ENCODE data around the gene DEPDC1B.
"Not testable (repeated sequence)": the region's sequence is repeated elsewhere in the genome, so short reads cannot be mapped to it uniquely, and the experiment has no call there.

The DEPDC1B gene

DNA sequence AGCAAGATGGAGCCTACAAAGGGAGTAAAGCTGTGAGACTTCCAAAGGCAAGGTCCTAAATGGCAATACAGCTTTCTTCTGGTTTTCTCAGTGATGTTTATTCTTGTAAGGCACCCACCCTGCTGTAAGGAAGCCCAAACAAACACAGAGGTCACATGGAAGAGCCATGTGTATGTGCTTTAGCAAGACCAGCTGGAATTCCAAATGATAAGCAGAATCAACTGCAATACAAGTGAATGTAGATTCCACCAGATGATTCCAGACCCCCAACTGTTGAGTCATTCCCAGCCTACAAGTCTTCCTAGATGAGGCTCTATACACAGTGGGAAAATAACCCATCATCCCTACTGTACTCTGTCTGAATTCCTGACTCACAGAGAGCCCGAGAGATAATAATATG lies 122.8 kb downstream of the DEPDC1B start:
- DNase-seq (ENCODE audit: low read depth) = no peak
- H3K36me3 ChIP-seq (ENCODE audit: control insufficient read depth, insufficient read depth, low read length, severe bottlenecking) = no peaks in the 10 kb centered on the region
- H3K27me3 ChIP-seq (replicated peaks; ENCODE audit: control insufficient read depth, insufficient read depth, low read length) = no peaks in the 10 kb centered on the region
- no peak overlapping the region for H3K4me3 ChIP-seq (ENCODE audit: low read length)
- H3K9me3 ChIP-seq (ENCODE audit: control insufficient read depth, low read length) = no peaks in the 10 kb centered on the region
- no peak overlapping the region for H3K9ac ChIP-seq (ENCODE audit: low read length)
- H3K4me1 ChIP-seq (ENCODE audit: control insufficient read depth, insufficient read depth, low read length) = no peaks in the 10 kb centered on the region

DNA sequence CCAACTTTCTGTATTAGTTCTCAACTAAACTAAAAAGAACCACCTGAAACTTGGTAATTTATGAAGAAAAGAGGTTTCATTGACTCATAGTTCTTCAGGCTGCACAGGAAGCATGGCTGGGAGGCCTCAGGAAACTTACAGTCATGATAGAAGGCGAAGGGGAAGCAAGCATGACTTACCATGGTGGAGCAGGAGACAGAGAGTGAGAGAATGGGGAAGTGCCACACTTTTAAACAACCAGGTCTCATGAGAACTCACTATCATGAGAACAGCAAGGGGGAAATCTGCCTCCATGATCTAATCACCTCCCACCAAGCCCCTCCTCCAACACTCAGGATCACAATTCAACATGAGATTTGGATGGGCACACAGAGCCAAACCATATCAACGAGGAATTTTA lies 123.5 kb downstream of the DEPDC1B start:
- Histone ChIP-seq H3K9ac (ENCODE audit: low read length) (no peak overlapping the region), H3K27me3 (replicated peaks; ENCODE audit: control insufficient read depth, insufficient read depth, low read length) (no peaks in the 10 kb centered on the region), H3K4me3 (ENCODE audit: low read length) (no peak overlapping the region), H3K4me1 (ENCODE audit: control insufficient read depth, insufficient read depth, low read length) (no peaks in the 10 kb centered on the region), H3K36me3 (ENCODE audit: control insufficient read depth, insufficient read depth, low read length, severe bottlenecking) (no peaks in the 10 kb centered on the region), H3K9me3 (ENCODE audit: control insufficient read depth, low read length) (no peaks in the 10 kb centered on the region)
- DNase-seq (ENCODE audit: low read depth) = no peak

DNA sequence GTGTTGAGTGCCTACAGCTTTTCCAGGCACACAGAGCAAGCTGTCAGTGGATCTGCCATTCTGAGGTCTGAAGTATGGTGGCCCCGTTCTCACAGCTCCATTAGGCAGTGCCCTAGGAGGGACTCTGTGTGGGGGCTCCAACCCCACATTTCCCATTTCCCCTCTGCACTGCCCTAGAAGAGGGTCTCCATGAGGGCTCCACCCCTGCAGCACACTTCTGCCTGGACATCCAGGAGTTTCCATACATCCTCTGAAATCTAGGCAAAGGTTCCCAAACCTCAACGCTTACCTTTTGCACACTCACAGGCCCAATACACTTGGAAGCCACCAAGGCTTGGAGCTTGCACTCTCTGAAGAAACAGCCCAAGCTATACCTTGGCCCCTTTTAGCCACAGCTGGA lies 131.3 kb downstream of the DEPDC1B start:
- no peak for DNase-seq (ENCODE audit: low read depth)
- Histone ChIP-seq H3K9me3 (ENCODE audit: control insufficient read depth, low read length) (peaks cover 9% of the 10 kb centered on the region), H3K36me3 (ENCODE audit: control insufficient read depth, insufficient read depth, low read length, severe bottlenecking) (no peaks in the 10 kb centered on the region)

DNA sequence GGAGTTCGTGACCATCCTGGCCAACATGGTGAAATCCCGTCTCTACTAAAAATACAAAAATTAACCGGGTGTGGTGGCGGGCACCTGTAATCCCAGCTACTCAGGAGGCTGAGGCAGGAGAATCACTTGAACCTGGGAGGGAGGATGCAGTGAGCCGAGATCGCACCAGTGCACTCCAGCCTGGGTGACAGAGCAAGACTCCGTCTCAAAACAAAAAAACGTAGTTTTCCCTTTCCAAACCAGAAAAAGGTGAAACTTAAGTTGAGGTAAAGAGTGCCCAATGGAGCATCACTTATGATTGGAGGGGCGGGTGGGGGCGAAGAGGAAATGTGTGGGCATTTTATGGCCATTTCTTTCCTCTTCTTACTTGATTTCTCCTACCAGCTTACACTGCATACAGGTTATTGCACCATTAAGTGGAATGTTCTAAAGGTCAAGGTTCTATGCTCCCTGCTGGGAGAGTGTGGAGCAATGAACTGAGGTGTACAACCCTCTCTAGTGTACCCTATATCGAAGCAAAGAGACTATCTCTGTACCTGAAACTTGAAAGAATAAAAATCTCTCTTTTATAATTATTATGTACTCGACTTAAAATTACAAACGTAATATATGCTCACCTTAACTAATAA lies 136.2 kb downstream of the DEPDC1B start:
- no peaks in the 10 kb centered on the region for H3K36me3 ChIP-seq (ENCODE audit: control insufficient read depth, insufficient read depth, low read length, severe bottlenecking)
- DNase-seq (ENCODE audit: low read depth) = no peak
- H3K9me3 ChIP-seq (ENCODE audit: control insufficient read depth, low read length) = peaks cover 8% of the 10 kb centered on the region
- H3K4me3 ChIP-seq (ENCODE audit: low read length) = no peak overlapping the region
- H3K27me3 ChIP-seq (replicated peaks; ENCODE audit: control insufficient read depth, insufficient read depth, low read length) = no peaks in the 10 kb centered on the region
- H3K4me1 ChIP-seq (ENCODE audit: control insufficient read depth, insufficient read depth, low read length) = no peaks in the 10 kb centered on the region
- no peak overlapping the region for H3K9ac ChIP-seq (ENCODE audit: low read length)

More for the DNA sequence above, 131.3 kb downstream of the DEPDC1B start:
- no peaks in the 10 kb centered on the region for H3K4me1 ChIP-seq (ENCODE audit: control insufficient read depth, insufficient read depth, low read length)
- no peak overlapping the region for H3K4me3 ChIP-seq (ENCODE audit: low read length)
- H3K9ac ChIP-seq (ENCODE audit: low read length) = no peak overlapping the region
- H3K27me3 ChIP-seq (replicated peaks; ENCODE audit: control insufficient read depth, insufficient read depth, low read length) = no peaks in the 10 kb centered on the region

DNA sequence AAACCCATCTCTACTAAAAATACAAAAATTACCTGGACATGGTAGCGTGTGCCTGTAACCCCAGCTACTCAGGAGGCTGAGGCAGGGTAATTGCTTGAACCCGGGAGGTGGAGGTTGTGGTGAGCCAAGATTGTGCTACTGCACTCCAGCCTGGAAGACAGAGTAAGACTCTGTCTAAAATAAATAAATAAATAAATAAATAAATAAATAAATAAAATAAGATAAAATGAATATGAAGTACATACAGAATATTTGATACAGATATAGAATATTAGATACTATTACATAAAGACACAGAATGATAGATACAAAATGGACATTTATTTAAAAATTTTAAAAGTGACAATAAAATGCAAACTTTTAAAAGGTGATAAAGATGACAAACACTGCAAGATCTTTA lies 146.7 kb downstream of the DEPDC1B start:
- DNase-seq (ENCODE audit: low read depth); H3K4me3 ChIP-seq (ENCODE audit: low read length); H3K27me3 ChIP-seq (replicated peaks; ENCODE audit: control insufficient read depth, insufficient read depth, low read length); H3K36me3 ChIP-seq (ENCODE audit: control insufficient read depth, insufficient read depth, low read length, severe bottlenecking); H3K9ac ChIP-seq (ENCODE audit: low read length); H3K9me3 ChIP-seq (ENCODE audit: control insufficient read depth, low read length); H3K4me1 ChIP-seq (ENCODE audit: control insufficient read depth, insufficient read depth, low read length): not testable (repeated sequence)

DNA sequence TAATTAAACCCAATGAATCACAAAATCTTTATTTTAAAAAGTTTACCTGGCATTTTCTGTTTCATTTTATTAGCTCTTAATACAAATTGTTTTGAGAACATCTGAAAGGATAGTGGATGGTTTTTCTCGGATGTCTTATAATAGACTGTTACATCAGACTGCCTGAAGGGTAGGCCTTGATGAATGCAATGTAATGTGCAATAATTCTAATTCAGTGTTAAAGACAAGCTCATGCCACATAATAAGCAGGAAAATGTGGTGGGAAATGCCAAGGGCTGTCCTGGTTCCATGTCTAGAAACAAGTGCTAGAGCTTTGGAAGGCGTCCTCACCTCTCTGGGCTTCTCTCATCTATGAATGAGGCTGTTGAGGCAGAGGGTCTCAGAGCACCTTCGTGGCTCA lies 148.1 kb downstream of the DEPDC1B start:
- Histone ChIP-seq H3K9ac (ENCODE audit: low read length) (no peak overlapping the region), H3K4me1 (ENCODE audit: control insufficient read depth, insufficient read depth, low read length) (no peaks in the 10 kb centered on the region), H3K9me3 (ENCODE audit: control insufficient read depth, low read length) (no peaks in the 10 kb centered on the region), H3K27me3 (replicated peaks; ENCODE audit: control insufficient read depth, insufficient read depth, low read length) (no peaks in the 10 kb centered on the region), H3K36me3 (ENCODE audit: control insufficient read depth, insufficient read depth, low read length, severe bottlenecking) (no peaks in the 10 kb centered on the region), H3K4me3 (ENCODE audit: low read length) (no peak overlapping the region)
- DNase-seq (ENCODE audit: low read depth) = no peak

DNA sequence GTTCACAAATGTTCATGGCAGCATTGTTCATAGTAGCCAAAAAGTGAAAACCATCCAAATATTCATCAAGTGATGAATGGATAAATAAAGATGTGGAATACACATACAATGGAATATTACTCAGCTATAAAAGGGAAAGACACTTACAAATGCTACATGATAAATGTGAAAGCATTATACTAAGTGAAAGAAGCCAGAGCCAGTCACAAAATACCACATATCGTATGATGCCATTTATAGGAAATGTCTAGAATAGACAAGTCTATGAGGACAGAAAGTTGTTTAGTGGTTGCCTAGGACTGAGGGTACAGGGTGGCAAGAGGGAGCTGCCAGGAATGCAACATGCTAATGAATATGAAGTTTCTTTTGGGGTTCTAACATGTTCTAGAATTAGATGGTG lies 148.7 kb downstream of the DEPDC1B start:
- Histone ChIP-seq H3K36me3 (ENCODE audit: control insufficient read depth, insufficient read depth, low read length, severe bottlenecking) (no peaks in the 10 kb centered on the region), H3K9me3 (ENCODE audit: control insufficient read depth, low read length) (no peaks in the 10 kb centered on the region), H3K4me3 (ENCODE audit: low read length) (no peak overlapping the region), H3K4me1 (ENCODE audit: control insufficient read depth, insufficient read depth, low read length) (no peaks in the 10 kb centered on the region), H3K9ac (ENCODE audit: low read length) (no peak overlapping the region), H3K27me3 (replicated peaks; ENCODE audit: control insufficient read depth, insufficient read depth, low read length) (no peaks in the 10 kb centered on the region)
- no peak for DNase-seq (ENCODE audit: low read depth)

DNA sequence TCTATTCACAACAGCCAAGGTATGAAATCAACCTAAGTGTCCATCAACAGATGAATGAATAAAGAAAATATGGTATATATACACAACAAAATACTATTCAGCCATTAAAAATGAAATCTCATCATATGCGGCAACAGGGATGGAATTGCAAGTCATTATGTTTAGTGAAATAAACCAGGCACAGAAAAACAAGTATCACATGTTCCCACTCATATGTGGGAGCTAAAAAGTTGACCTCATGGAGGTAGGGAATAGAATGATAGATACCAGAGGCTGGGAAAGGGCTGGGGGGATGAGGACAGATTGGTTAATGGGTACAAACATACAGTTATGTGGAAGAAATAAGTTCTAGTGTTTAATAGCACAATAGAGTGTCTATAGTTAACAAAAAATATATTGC lies 149.7 kb downstream of the DEPDC1B start:
- Histone ChIP-seq H3K27me3 (replicated peaks; ENCODE audit: control insufficient read depth, insufficient read depth, low read length) (no peaks in the 10 kb centered on the region), H3K36me3 (ENCODE audit: control insufficient read depth, insufficient read depth, low read length, severe bottlenecking) (no peaks in the 10 kb centered on the region), H3K4me3 (ENCODE audit: low read length) (no peak overlapping the region), H3K9me3 (ENCODE audit: control insufficient read depth, low read length) (no peaks in the 10 kb centered on the region), H3K4me1 (ENCODE audit: control insufficient read depth, insufficient read depth, low read length) (no peaks in the 10 kb centered on the region), H3K9ac (ENCODE audit: low read length) (no peak overlapping the region)
- DNase-seq (ENCODE audit: low read depth) = no peak

DNA sequence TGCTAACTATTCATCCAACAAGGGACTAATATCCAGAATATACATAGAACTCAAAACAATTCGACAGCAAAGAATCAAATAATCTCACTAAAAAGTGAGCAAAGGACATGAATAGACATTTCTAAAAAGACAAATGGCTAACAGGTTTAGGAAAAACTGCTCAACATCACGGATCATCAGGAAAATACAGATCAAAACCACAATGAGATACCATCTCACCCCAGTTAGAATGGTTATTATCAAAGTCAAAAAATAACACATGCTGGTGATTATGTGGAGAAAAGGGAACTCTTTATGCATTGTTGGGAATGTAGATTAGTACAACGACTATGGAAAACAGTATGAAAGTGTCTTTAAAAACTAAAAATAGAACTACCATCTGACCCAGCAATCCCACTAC lies 150.1 kb downstream of the DEPDC1B start:
- Histone ChIP-seq H3K4me3 (ENCODE audit: low read length) (no peak overlapping the region), H3K9me3 (ENCODE audit: control insufficient read depth, low read length) (no peaks in the 10 kb centered on the region), H3K9ac (ENCODE audit: low read length) (no peak overlapping the region), H3K27me3 (replicated peaks; ENCODE audit: control insufficient read depth, insufficient read depth, low read length) (no peaks in the 10 kb centered on the region), H3K36me3 (ENCODE audit: control insufficient read depth, insufficient read depth, low read length, severe bottlenecking) (no peaks in the 10 kb centered on the region), H3K4me1 (ENCODE audit: control insufficient read depth, insufficient read depth, low read length) (no peaks in the 10 kb centered on the region)
- DNase-seq (ENCODE audit: low read depth) = no peak
